ENCODE results near the gene MICALL2.

- TF ChIP-seq, protein P1, sequence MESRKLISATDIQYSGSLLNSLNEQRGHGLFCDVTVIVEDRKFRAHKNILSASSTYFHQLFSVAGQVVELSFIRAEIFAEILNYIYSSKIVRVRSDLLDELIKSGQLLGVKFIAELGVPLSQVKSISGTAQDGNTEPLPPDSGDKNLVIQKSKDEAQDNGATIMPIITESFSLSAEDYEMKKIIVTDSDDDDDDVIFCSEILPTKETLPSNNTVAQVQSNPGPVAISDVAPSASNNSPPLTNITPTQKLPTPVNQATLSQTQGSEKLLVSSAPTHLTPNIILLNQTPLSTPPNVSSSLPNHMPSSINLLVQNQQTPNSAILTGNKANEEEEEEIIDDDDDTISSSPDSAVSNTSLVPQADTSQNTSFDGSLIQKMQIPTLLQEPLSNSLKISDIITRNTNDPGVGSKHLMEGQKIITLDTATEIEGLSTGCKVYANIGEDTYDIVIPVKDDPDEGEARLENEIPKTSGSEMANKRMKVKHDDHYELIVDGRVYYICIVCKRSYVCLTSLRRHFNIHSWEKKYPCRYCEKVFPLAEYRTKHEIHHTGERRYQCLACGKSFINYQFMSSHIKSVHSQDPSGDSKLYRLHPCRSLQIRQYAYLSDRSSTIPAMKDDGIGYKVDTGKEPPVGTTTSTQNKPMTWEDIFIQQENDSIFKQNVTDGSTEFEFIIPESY (IDR thresholded peaks at IDR 0.05) = no peak
- TF ChIP-seq, protein P2, sequence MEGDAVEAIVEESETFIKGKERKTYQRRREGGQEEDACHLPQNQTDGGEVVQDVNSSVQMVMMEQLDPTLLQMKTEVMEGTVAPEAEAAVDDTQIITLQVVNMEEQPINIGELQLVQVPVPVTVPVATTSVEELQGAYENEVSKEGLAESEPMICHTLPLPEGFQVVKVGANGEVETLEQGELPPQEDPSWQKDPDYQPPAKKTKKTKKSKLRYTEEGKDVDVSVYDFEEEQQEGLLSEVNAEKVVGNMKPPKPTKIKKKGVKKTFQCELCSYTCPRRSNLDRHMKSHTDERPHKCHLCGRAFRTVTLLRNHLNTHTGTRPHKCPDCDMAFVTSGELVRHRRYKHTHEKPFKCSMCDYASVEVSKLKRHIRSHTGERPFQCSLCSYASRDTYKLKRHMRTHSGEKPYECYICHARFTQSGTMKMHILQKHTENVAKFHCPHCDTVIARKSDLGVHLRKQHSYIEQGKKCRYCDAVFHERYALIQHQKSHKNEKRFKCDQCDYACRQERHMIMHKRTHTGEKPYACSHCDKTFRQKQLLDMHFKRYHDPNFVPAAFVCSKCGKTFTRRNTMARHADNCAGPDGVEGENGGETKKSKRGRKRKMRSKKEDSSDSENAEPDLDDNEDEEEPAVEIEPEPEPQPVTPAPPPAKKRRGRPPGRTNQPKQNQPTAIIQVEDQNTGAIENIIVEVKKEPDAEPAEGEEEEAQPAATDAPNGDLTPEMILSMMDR (IDR thresholded peaks at IDR 0.05; ENCODE audit: low read depth, low read length, missing input control) = no peak
- TF ChIP-seq, protein P3, sequence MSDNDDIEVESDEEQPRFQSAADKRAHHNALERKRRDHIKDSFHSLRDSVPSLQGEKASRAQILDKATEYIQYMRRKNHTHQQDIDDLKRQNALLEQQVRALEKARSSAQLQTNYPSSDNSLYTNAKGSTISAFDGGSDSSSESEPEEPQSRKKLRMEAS (IDR thresholded peaks at IDR 0.05) = no peak
- TF ChIP-seq SP1 (IDR thresholded peaks at IDR 0.05) (no peak), REST (IDR thresholded peaks at IDR 0.05) (no peak), JUND (IDR thresholded peaks at IDR 0.05) (no peak), YY1 (IDR thresholded peaks at IDR 0.05) (no peak), HNF4A (conservative IDR thresholded peaks at IDR 0.05) (no peak), EGR1 (IDR thresholded peaks at IDR 0.05; ENCODE audit: low read depth in 2 of 2) (no peak), TAF1 (conservative IDR thresholded peaks at IDR 0.05) (no peak)
Observed at GRCh38 chr7:1474736-1475135, 15.5 kb upstream of the MICALL2 start.

Data from liver (tissue), 3 donors.